IPS-20b (cell line): ENCODE measurements around the gene NET1.

Experiments used
- H3K27ac ChIP-seq: one replicate; pipeline ENCODE4 v1.5.1; 2013; ENCODE audit warnings: low read length
- H3K27me3 ChIP-seq: 2 replicates; pipeline ENCODE4 v1.6.1; 2013; ENCODE audit warnings: mild to moderate bottlenecking, low read length, inconsistent platforms; ENCODE audit not compliant: insufficient read depth
- H3K36me3 ChIP-seq: 2 replicates; pipeline ENCODE4 v1.6.1; 2013; ENCODE audit warnings: low read depth, mild to moderate bottlenecking, inconsistent platforms, low read length, moderate library complexity; ENCODE audit not compliant: insufficient read depth
- H3K4me1 ChIP-seq: 2 replicates; pipeline ENCODE4 v1.6.1; 2013; ENCODE audit warnings: mild to moderate bottlenecking, control low read depth, inconsistent platforms, low read length, moderate library complexity; ENCODE audit not compliant: insufficient read depth
- H3K4me3 ChIP-seq: 2 replicates; pipeline ENCODE4 v1.5.1; 2013; ENCODE audit warnings: mild to moderate bottlenecking, low read length, inconsistent platforms
- H3K9ac ChIP-seq: 2 replicates; pipeline ENCODE4 v1.6.1; 2013; ENCODE audit warnings: low read depth, mild to moderate bottlenecking, inconsistent platforms, low read length, moderate library complexity
- H3K9me3 ChIP-seq: 2 replicates; pipeline ENCODE4 v1.6.1; 2013; ENCODE audit warnings: mild to moderate bottlenecking, low read depth, low read length, inconsistent platforms; ENCODE audit not compliant: insufficient read depth

Gene NET1

DNA sequence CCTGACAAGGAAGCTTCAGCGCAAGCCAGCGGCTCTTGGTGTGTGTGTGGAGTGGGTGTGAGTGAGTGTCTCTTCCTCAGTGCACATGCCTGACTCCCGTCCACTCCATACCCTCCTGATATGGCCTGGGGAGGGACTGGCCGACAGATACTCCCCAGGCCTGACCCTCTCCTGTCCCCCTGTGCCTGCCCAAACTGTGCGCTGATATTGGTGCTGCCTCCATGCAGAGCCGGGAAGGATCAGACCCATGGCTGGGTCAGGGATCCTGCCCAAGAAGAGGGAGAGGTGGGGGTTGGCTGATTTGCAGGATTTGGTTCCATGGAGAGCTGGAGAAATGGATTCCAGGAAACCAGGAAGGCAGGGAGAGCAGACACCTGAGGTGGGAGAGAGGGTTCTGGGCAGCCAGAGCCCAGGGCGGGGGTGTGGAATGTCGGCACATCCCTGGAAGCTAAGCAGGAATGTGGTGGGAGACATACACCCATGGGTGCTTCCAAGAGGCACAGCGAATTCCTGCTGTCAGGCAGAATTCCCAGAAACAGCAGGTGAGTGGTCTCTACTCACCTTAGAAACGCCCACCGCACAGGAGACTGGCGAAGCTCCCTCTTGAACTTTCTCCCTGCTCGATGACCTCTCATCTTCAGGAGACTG lies 80.7 kb downstream of the NET1 start:
- Histone ChIP-seq H3K36me3 (no peaks in the 10 kb centered on the region), H3K9me3 (peaks cover 10% of the 10 kb centered on the region), H3K9ac (no peak overlapping the region), H3K4me1 (no peaks in the 10 kb centered on the region), H3K4me3 (no peak overlapping the region), H3K27me3 (no peaks in the 10 kb centered on the region), H3K27ac (no peak overlapping the region)

DNA sequence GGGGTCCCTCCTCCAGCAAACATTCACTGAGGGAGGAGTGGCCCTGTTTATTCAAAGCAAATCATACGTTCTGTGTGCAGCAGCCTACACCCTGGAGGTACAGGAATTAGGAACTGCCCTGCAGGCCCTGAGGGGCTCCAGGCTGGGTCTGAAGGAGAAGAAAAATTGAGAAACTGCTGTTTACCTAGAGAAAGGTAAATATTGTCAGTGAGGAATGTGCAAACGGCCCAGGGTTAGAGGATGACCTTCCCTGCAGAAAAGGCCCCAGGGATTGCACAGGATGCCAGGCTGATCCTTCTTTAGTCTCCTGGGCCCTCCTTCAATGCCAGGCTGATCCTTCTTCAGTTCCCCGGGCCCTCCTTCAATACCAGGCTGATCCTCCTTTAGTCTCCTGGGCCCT lies 81.3 kb downstream of the NET1 start:
- Histone ChIP-seq H3K27ac (no peak overlapping the region), H3K9ac (no peak overlapping the region), H3K27me3 (no peaks in the 10 kb centered on the region), H3K36me3 (no peaks in the 10 kb centered on the region), H3K9me3 (peaks cover 10% of the 10 kb centered on the region), H3K4me1 (no peaks in the 10 kb centered on the region), H3K4me3 (no peak overlapping the region)

DNA sequence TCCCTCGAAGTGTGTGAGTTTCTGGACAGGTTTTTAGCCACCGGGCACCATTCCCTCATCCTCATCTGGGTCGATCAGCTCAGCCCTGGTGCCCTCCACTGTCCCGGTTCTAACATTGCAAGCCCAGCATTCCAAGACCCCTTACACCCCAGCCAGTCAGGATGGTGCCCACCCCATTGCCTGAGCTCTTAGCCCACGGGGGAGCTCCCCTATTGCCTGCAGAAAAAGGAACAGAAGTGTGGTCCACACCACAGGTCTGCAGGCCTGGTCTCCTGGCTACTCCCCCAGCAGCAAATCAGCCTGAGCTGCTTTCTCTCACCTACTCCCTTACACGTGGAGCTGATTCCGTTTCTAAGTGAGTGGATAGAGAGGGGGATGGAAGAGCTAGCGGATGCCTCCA lies 82.3 kb downstream of the NET1 start:
- Histone ChIP-seq H3K4me1 (no peaks in the 10 kb centered on the region), H3K27me3 (no peaks in the 10 kb centered on the region), H3K9ac (no peak overlapping the region), H3K36me3 (no peaks in the 10 kb centered on the region), H3K9me3 (peaks cover 10% of the 10 kb centered on the region), H3K4me3 (no peak overlapping the region), H3K27ac (no peak overlapping the region)

DNA sequence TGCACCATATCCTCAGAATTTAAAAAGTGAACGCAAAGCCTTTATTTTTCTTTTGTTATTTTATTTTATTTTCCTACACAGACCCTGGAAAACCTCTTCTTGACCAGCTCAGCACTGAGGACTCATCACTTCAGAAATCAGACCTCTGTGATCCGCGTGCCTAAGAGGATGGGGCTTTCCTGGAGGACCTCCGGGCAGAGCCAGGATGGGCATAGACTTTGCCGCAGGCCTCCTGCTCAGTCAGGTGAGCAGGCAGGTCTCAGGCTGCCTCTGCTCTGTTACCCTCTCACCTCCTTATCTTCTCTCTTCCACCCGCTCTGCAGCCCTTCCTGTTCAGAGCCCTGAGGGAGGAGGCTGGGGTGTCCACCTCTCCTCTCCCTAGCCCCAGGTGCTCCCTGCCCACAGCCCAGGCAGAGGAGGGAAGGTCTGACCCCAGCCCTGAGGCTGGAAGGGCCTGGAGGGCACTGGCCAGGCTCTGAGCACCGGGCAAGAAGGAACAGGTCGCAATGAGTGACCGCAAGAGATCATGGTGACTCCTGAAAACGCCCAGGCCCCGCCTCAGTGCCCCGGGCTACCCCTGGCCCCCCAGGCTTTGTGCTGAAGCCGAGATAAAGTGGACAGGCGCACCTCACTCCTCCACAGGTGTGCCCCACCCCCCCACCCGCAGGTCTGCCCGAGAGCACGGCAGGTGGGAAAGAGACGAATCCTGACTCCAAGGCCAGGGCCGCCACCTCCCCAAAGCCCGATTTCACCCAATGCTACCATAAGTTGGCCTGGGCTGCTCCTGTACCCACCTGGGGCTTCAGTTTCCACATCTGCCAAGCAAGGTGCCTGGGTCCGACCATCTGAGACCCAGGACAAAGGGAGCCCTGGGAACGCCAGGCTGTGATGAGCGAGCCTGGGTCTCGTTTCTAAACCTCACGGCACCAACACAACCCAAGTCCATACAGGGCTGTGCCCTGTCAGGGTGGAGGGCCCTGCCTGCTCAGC lies 84.2 kb downstream of the NET1 start:
- Histone ChIP-seq H3K9me3 (peaks cover 10% of the 10 kb centered on the region), H3K4me1 (no peaks in the 10 kb centered on the region), H3K4me3 (no peak overlapping the region), H3K27me3 (no peaks in the 10 kb centered on the region), H3K9ac (no peak overlapping the region), H3K27ac (no peak overlapping the region), H3K36me3 (no peaks in the 10 kb centered on the region)

DNA sequence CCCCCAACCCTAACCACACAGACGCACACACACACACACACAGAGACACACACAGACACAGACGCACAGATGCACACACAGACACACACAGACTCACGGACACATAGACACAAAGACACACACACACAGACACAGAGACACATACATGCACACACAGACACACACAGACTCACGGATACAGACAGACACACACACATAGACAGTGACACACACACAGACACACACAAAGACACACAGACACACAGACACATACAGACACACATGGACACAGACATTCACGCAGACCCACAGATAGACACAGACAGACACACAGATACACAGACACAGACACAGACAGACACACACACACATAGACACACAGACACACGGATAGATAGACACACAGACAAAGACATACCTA lies 84.9 kb downstream of the NET1 start:
- no peak overlapping the region for H3K9ac ChIP-seq
- no peaks in the 10 kb centered on the region for H3K4me1 ChIP-seq
- H3K27ac ChIP-seq, result no peak overlapping the region
- no peaks in the 10 kb centered on the region for H3K36me3 ChIP-seq
- H3K27me3 ChIP-seq, result no peaks in the 10 kb centered on the region
- H3K9me3 ChIP-seq, result peaks cover 4% of the 10 kb centered on the region
- H3K4me3 ChIP-seq, result no peak overlapping the region

DNA sequence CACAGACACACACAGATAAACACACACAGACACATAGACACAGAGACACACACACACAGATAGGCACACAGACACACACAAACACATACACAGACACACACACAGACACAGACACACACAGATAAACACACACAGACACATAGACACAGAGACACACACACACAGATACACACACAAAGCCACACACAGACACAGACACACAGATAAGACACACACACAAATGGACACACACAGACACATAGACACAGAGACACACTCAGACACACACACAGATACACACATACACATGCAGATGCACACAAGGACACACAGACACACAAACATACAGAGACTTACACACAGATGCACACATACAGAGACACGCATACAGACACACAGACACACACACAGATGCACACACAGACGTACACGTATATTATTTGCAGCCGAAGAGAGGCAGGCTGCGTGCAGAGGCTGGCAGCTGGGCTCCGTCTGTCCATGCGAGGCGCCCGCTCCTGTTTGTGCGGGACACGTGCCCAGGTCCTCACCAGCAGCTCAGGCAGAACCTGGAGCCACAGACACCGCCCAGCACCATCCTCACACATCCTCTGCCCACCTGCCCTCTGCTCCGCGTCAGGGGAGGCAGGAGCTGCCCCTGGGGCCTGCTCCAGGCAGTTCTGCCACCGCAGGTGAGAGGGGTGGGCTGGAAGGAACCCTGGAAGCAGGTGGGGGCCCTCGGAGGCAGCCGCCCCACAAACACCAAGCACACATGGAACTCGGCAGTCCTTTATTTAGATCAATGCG lies 85.8 kb downstream of the NET1 start:
- H3K9me3 ChIP-seq, result no peaks in the 10 kb centered on the region
- H3K27ac ChIP-seq, result no peak overlapping the region
- no peaks in the 10 kb centered on the region for H3K27me3 ChIP-seq
- no peaks in the 10 kb centered on the region for H3K36me3 ChIP-seq
- H3K4me3 ChIP-seq, result no peak overlapping the region
- no peak overlapping the region for H3K9ac ChIP-seq
- no peaks in the 10 kb centered on the region for H3K4me1 ChIP-seq

DNA sequence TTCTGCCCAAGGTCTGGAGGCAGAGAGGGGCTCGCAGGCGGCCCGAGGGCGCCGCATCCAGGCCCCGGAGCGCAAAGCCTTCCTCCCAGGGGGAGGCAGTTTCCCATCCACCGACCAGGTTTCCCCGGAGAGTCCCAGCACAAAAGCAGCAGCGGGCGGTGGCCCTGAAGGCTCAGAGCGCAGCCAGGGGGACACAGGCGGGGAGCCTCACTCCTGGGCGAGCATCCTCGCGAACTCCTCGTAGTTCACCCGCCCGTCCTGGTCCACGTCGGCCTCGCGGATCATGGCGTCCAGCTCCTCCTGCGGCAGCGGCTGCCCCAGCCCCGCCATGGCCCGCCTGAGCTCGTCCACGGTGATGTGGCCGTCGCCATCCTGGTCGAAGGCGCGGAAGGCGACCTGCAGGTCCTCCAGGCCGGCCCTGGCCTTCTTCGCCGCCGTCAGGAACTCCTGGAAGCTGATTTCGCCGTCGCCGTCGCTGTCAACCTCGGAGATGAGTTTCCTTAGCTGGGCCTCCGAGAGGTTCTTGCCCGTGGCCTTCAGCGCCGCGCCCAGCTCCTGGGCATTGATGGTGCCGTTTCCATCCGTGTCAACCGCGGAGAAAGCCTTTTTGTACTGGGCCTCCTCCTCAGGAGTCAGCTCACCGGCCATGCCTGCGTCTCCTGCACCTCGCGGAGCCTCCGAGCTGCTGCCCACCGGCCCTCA lies 86.6 kb downstream of the NET1 start:
- Histone ChIP-seq H3K9ac (no peak overlapping the region), H3K27me3 (no peaks in the 10 kb centered on the region), H3K4me3 (no peak overlapping the region), H3K4me1 (no peaks in the 10 kb centered on the region), H3K27ac (no peak overlapping the region), H3K36me3 (no peaks in the 10 kb centered on the region), H3K9me3 (no peaks in the 10 kb centered on the region)

DNA sequence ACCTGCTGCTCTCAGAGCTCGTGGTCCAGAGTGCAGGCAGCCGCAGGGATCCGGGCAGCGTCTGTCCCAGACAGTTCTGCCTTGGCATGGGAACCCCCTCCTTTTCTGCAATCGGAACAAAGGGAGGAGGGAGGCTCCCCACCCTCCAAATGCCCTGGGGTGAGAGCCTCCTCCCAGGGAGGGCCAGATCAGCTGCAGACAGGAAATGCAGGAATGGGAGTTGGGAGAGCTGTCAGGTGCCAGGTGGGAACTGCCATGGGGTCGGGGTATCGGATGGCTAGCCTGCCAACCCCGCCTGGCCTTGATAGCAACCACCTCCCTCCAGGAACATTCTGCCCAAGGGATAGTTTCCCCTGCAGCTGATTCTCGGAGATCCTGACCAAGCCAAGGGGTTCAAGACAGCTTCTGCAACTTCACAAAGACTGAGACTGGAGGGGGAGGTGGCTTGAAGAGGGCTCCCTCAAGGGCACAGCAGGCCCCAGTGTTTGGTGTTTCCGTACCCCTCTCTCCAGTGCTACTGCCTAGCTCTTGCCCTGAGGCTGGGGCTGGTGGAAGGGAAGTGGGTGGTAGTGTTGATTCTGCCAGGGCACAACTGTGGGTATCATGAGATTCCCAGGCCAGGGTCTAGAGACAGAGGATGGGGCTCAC lies 87.3 kb downstream of the NET1 start, which contains the start of gene CALML5:
Gene CALML5, minus strand, starts transcription at position 78 of the 648 bp plus-strand sequence. CDS start 132 bp downstream, outside the sequence.
- Histone ChIP-seq H3K36me3 (no peaks in the 10 kb centered on the region), H3K4me1 (no peaks in the 10 kb centered on the region), H3K27ac (no peak within 1 kb of the TSS), H3K4me3 (no peak within 1 kb of the TSS), H3K9me3 (no peaks in the 10 kb centered on the region), H3K9ac (no peak within 1 kb of the TSS), H3K27me3 (no peaks in the 10 kb centered on the region)

DNA sequence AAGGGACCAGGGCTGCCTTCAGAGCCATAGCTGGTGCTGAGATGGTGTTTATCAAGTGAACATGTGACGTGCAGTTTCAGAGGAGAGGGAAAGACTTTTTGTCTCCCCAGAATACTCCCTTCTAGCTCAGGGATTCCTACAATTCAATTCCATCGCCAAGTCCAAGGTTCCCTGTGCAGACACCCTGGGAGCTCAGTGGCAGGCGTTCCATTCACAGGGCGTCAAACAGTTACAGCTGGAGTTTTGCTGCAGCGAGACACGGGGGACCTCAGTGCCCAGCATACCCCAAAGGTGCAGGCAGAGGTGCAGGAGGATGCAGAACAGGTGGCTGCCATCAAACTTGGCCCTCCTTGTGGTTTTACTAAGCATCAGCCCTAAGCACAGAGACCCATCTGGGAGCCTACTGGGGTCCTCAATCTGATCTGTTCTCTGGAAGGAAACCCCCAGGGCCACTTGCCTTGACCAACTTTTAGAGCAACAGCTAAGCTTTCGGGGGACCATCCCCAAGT lies 87.9 kb downstream of the NET1 start:
- H3K9ac ChIP-seq, result no peak overlapping the region
- no peak overlapping the region for H3K4me3 ChIP-seq
- no peaks in the 10 kb centered on the region for H3K27me3 ChIP-seq
- H3K36me3 ChIP-seq, result no peaks in the 10 kb centered on the region
- no peaks in the 10 kb centered on the region for H3K4me1 ChIP-seq
- no peaks in the 10 kb centered on the region for H3K9me3 ChIP-seq
- no peak overlapping the region for H3K27ac ChIP-seq

DNA sequence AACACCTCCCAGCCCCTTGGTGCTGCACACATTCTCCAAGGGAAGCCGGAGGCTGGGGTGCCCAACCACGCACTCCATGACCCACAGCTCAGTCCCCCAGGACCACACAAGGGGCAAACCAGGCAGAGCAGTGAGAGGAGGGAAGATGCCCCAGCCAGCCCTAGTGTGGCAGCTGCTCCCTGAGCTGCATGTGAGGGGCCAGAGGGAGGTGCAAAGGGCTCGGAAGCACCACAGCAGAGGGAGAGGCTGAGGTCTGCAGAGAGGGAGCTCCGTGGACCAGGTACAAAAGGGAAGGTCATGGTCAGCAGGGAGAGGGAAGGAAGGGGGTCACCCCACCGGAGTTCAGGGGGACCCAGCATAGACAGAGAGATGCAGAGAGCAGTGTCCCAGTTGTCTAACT lies 88.6 kb downstream of the NET1 start:
- Histone ChIP-seq H3K4me3 (no peak overlapping the region), H3K9me3 (no peaks in the 10 kb centered on the region), H3K27ac (no peak overlapping the region), H3K4me1 (no peaks in the 10 kb centered on the region), H3K27me3 (no peaks in the 10 kb centered on the region), H3K9ac (no peak overlapping the region), H3K36me3 (no peaks in the 10 kb centered on the region)
